GM18870 (cell line): ENCODE results near the gene PXK.

Source experiments
- ATAC-seq: cut with Tn5 transposase; IDR thresholded peaks from one replicate; pipeline ENCODE4 v1.9.1; 2021; ENCODE audit warnings: moderate library complexity; ENCODE audit not compliant: unreplicated experiment

PXK gene

DNA sequence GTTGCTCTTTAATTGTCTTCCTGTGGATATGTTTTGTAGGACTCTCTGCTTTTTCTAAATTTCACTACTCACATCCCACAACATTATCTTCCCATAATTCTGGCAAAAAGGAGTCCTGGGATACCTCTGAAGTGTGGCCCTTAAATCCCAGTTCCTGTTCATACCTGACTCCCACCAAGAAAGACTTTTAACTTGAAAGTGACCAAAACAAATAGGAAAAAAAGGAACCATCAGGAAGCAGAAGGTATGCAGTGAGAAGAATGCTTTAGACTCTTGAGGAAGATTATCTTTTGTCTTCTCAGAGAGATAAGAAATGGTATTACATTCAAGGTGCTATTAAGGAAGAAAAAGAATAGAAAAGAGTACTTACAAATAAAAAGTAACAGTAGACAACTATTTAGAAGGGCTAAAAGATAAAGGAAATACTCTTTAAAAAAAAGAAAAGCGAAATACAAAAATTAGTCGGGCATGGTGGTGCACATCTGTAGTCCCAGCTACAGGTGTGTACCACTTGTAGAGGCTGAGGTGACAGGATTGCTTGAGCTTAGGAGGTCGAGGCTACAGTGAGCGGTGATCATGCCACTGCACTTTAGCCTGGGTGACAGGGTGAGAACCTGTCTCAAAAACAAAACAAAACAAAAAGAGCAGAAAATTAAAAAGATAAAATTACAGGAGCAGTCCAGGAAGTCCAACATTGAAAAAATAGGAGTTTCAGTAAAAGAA, 46.8 kb downstream of the PXK start:
- ATAC-seq, result no peak

DNA sequence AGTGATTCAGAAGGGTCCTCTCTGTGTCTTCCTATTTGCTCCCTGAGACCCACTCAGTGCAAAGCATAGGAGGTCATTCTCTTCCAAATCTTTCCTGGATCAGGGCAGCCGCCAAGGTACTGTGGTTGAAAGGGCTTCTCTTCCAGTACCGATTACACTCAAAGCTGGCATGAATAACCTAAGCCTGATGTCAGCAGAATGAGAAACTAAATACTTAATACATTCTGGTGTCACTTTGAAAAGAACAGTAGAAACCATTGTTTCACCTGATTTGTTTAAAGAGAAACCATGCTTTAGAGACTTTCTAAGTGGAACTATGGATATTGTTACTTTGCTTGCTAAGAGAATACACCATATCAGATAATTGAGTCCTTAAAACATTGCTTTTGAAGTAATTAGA, 50.8 kb downstream of the PXK start:
- ATAC-seq, result no peak

- no peak for ATAC-seq
Measured at GRCh38 chr3:58383904-58384303, 51.2 kb downstream of the PXK start.

- ATAC-seq, result no peak
Measured at GRCh38 chr3:58384381-58385090, 51.8 kb downstream of the PXK start.

GRCh38 chr3:58386626-58387365, 54.1 kb downstream of the PXK start:
- no peak for ATAC-seq

DNA sequence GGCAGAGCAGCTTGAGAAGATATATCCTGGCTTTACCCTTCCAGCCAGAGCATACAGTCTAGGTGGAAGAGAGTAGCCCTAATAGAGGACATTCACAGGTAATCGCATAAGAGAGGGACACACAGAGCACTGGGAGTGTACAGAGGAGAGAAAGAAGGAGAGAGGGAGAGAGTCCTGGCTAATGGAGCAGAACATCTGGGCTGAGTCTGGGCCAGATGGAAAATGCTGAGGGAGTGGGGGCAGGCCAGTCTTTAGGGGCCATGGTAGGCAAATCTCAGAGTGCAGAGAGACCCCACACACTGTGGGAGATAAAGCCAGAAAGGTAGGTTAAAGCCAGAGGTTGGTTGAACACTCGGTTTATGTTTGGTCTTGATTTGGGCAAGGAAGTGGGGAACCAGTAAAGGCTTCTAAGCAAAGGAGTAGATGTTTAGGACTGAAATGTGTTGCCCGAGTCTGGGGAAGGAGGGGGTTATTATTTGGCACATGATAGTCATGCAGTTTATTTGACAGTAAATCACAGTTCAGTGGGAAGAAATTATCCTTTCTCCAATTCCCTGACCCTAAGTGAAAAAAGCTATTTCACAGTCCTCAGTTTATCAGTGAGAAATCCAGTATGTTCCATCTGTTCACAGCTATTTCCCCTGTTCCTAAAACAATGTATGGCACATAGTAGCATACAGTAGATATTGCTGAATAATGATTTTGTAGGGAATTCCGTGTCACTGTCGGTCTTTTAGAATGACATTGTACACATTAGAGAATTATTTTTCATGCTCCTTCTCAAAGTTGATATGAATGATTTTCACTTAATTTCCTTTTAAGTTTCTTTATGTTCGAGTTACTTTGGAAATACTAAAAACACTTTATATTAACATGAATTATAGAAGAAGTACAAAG, 55.2 kb downstream of the PXK start:
- no peak for ATAC-seq

- ATAC-seq, result no peak
Measured at GRCh38 chr3:58388550-58389091, 55.9 kb downstream of the PXK start.

GRCh38 chr3:58391156-58391865, 58.6 kb downstream of the PXK start:
- no peak for ATAC-seq

DNA sequence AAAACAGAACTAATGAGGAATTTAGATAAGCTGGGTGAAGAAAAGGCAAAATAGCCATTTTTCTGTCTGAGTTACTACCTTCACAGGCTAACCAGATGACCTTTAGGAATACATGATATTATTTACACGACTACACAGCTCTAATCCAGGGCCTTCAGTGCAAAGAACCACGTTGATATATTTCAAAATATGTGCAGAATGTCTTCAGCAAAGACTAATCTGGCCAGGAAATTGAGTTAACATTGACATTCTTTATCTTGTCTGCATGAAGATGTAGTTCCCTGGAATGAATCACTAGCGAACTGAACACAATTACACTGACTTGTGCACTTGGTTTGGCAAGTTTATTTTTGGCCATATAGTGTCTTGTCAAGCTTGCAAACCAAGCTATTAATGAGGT, 59.5 kb downstream of the PXK start:
- no peak for ATAC-seq

DNA sequence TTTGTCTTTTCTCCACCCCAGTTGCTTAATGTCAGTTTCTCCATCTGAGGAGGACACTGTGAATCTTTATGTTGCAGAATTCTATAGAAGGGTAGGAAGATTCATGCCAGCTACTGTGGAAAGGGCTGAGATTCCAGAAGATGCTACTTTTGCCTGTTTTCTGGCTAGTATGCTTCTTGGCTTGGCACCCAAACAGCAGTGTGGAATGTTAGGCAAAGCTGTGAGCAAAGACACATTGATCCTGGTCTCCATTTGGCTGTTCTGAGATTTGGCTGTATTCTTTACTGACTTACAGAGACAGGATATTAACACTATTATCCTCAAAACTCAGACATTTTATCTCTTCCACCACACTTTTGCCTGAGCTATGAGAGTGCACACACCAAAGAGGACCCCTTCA, 61.6 kb downstream of the PXK start:
- ATAC-seq, result no peak

DNA sequence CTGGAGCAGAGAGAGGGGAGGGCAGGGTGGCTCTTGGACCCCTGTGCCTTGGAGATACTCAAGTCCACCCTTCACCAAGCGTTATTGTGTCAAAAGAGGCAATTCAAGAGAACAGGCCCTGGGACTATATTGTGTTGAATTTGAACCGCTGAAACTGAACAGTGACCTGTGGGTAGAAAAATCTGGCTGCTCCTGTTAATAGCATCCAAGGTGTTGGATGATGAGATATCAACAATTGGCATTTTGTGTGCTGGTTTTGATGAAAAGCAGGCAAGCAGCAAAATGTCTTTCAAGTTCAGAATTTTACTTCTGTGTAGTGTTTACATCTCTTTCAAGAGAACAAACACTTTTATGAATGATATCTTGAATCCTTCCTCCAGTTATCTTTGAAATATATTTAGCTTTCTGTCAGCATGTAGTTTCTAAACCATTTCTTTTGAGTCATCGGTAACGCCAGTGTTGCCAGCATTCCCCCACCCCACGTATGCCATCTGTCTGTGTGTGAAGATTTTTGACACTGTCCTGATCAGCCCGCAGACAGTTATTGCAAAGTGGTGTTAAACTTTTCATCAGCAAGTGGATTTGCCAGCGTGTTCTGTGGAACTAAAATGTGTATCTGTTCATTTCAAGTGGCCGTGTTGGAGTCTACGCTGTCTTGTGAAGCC, 66.1 kb downstream of the PXK start:
- no peak for ATAC-seq

DNA sequence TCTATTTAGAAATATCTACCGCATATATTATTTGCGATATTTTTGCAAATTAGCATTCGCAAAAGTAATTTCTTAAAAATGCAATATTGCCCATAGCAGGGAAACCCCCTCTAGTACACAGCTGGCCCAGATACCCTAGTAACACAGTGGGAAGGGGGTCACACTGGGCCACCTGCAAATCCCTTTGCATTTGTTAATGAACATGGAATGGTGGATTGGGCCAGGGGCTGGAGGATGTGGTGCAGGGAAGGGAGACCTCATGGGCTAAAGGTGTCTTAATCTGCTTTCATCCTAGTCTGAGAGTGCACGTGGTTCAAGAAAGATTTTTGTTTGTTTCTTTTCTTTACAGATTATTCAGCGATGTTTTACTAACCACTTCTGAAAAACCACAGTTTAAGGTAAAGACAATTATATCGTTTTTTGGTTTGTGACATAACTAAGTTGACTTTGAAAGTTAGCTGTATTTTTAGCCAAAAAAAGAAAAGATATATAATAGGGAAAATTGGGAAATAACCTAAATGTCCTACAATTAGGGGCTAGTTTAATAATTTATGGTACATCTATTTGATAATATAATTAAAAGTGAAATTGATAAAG, 70.9 kb downstream of the PXK start:
- no peak for ATAC-seq

DNA sequence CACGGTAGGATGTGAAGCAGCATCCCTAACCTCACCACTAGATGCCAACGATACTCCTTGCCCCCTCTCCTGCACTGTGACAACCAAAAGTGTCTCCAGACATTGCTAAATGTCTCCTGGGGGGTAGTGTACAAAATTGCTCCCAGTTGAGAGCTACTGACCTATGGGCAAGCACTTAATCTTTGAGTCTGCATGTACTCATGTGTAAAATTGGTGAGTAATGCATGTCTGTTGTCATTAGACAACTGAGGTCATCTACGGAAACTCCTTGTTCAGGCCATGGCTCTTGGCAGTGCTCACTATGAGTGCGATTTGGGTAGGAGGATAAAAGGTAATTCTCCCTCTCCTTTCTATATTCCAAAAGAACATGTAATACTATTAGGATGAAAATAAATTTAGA, 71.7 kb downstream of the PXK start:
- no peak for ATAC-seq

DNA sequence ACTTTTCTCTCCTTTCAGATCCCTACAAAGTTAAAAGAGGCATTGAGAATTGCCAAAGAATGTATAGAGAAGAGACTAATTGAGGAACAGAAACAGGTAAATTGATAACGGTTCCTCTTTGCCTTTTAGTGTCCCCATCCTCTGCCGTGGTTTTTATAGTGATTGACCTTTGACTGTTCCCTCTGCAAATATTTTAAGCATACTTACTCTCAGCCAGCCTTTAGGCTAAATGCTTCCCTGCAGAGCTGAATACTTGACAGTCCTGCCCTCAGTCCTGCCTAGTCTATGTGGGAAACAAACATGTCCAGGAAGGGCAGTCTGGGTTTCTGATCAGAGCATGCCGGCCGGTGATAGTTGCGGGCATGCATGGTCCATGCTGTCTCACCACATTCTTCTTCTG, 76.2 kb downstream of the PXK start:
- no peak for ATAC-seq

GRCh38 chr3:58409663-58410062, 77.0 kb downstream of the PXK start:
- ATAC-seq, result no peak

- no peak for ATAC-seq
Measured at GRCh38 chr3:58411036-58411435, 78.3 kb downstream of the PXK start.

GRCh38 chr3:58411851-58412830, 79.4 kb downstream of the PXK start:
- no peak for ATAC-seq
